HepG2 (cell line): ENCODE results near the gene PFDN1. TPM values are rescaled to one million over a fixed set of nuclear protein-coding genes. Genes with fewer than 3 reads are reported as not detected.
A peak's percentile ranks its signal among the peaks of the same experiment; 100 is the strongest.

Source experiments
- CEBPB ChIP-seq: IDR thresholded peaks from 2 replicates; pipeline ENCODE4 v1.6.1; 2011; ENCODE audit warnings: low read depth, low read length, improper control_type of control experiment, borderline replicate concordance
- GLI4 ChIP-seq: sonication (generic); formaldehyde crosslinking; IDR thresholded peaks from 2 replicates; pipeline ENCODE4 v1.5.1; 2020; ENCODE audit warnings: missing genetic modification reagents, mild to moderate bottlenecking, moderate library complexity, borderline replicate concordance
- GLMP ChIP-seq: sonication (generic); formaldehyde crosslinking; IDR thresholded peaks from 2 replicates; pipeline ENCODE4 v1.9.0; 2021; ENCODE audit warnings: missing genetic modification reagents, mild to moderate bottlenecking, borderline replicate concordance
- HCFC1 ChIP-seq: fragments of 150-350 bp; IDR thresholded peaks from 2 replicates; pipeline ENCODE4 v1.6.1; 2014; ENCODE audit warnings: low read depth, low read length
- KDM3A ChIP-seq: IDR thresholded peaks from 2 replicates; pipeline ENCODE4 v1.6.1; 2018; ENCODE audit warnings: low read depth, missing compliant biosample characterization
- LRRFIP1 ChIP-seq: sonication (generic); formaldehyde crosslinking; conservative IDR thresholded peaks from 2 replicates; pipeline ENCODE4 v1.4.0; 2020; ENCODE audit warnings: missing genetic modification reagents
- MAFK ChIP-seq, 2 experiments: IDR thresholded peaks in 1 of 2; conservative IDR thresholded peaks in 1 of 2; 2 replicates each; pipeline ENCODE4 v1.6.1; 2011; ENCODE audit warnings: improper control_type of control experiment in 2 of 2, low read length in 2 of 2
- MTF2 ChIP-seq: sonication (generic); formaldehyde crosslinking; IDR thresholded peaks from 2 replicates; pipeline ENCODE4 v1.5.0; 2020; ENCODE audit warnings: missing genetic modification reagents, borderline replicate concordance
- PAX8 ChIP-seq: sonication (generic); formaldehyde crosslinking; IDR thresholded peaks from 2 replicates; pipeline ENCODE4 v1.8.0; 2022; ENCODE audit warnings: mild to moderate bottlenecking, missing genetic modification reagents, borderline replicate concordance
- POLR2G ChIP-seq: fragments of 200-400 bp; formaldehyde crosslinking; IDR thresholded peaks from 2 replicates; pipeline ENCODE4 v1.6.1; 2018; ENCODE audit warnings: mild to moderate bottlenecking, low read depth, low read length, moderate library complexity
- PREB ChIP-seq: sonication (generic); formaldehyde crosslinking; IDR thresholded peaks from 2 replicates; pipeline ENCODE4 v1.4.0; 2020; ENCODE audit warnings: missing genetic modification reagents
- REPIN1 ChIP-seq: sonication (generic); formaldehyde crosslinking; IDR thresholded peaks from 2 replicates; pipeline ENCODE4 v1.8.0; 2022; ENCODE audit warnings: missing genetic modification reagents, low read depth, mild to moderate bottlenecking, borderline replicate concordance
- SATB2 ChIP-seq: sonication (generic); formaldehyde crosslinking; IDR thresholded peaks from 2 replicates; pipeline ENCODE4 v1.5.0; 2020; ENCODE audit warnings: missing genetic modification reagents
- SIX1 ChIP-seq: sonication (generic); formaldehyde crosslinking; IDR thresholded peaks from 2 replicates; pipeline ENCODE4 v1.4.0; 2020; ENCODE audit warnings: missing genetic modification reagents, borderline replicate concordance
- SOX13 ChIP-seq, 3 experiments: fragments of 450-650 bp in 1 of 3; sonication (generic) in 1 of 3; formaldehyde crosslinking in 1 of 3; IDR thresholded peaks in 2 of 3; conservative IDR thresholded peaks in 1 of 3; 2 replicates each; pipeline versions ENCODE4 v1.5.0 to v1.6.1; 2016 to 2020; ENCODE audit warnings: antibody characterized with exemption in 1 of 3, mild to moderate bottlenecking in 1 of 3, missing compliant biosample characterization in 1 of 3, missing genetic modification reagents in 1 of 3, moderate library complexity in 1 of 3
- ZBTB38 ChIP-seq: sonication (generic); formaldehyde crosslinking; IDR thresholded peaks from 2 replicates; pipeline ENCODE4 v1.5.1; 2020; ENCODE audit warnings: mild to moderate bottlenecking, missing genetic modification reagents
- ZFP1 ChIP-seq: IDR thresholded peaks from 2 replicates; pipeline ENCODE4 v1.6.1; 2016
- ZFY ChIP-seq: sonication (generic); formaldehyde crosslinking; IDR thresholded peaks from 2 replicates; pipeline ENCODE4 v1.4.0; 2020; ENCODE audit warnings: missing genetic modification reagents
- ZNF10 ChIP-seq: sonication (generic); formaldehyde crosslinking; IDR thresholded peaks from 2 replicates; pipeline ENCODE4 v1.4.0; 2020; ENCODE audit warnings: mild to moderate bottlenecking, low read depth, missing genetic modification reagents, borderline replicate concordance
- ZNF367 ChIP-seq: sonication (generic); formaldehyde crosslinking; IDR thresholded peaks from 2 replicates; pipeline ENCODE4 v1.4.0; 2020; ENCODE audit warnings: missing genetic modification reagents, borderline replicate concordance
- ZNF619 ChIP-seq: sonication (generic); formaldehyde crosslinking; IDR thresholded peaks from 2 replicates; pipeline ENCODE4 v1.4.0; 2020; ENCODE audit warnings: mild to moderate bottlenecking, missing genetic modification reagents
- ZNF674 ChIP-seq: sonication (generic); formaldehyde crosslinking; IDR thresholded peaks from 2 replicates; pipeline ENCODE4 v1.5.0; 2020; ENCODE audit warnings: low read depth, mild to moderate bottlenecking, missing genetic modification reagents
- ZNF678 ChIP-seq: sonication (generic); formaldehyde crosslinking; IDR thresholded peaks from 2 replicates; pipeline ENCODE4 v1.4.0; 2020; ENCODE audit warnings: mild to moderate bottlenecking, missing genetic modification reagents
- ZNF768 ChIP-seq: sonication (generic); formaldehyde crosslinking; IDR thresholded peaks from 2 replicates; pipeline ENCODE4 v1.4.0; 2020; ENCODE audit warnings: missing genetic modification reagents
- ZNF770 ChIP-seq: sonication (generic); formaldehyde crosslinking; IDR thresholded peaks from 2 replicates; pipeline ENCODE4 v1.5.0; 2020; ENCODE audit warnings: mild to moderate bottlenecking, missing genetic modification reagents
- polyA plus RNA-seq, 8 experiments: library from polyadenylated mRNA; depleted of rRNA in 3 of 8; stranded (reverse) in 7 of 8; unstranded in 1 of 8; fragments of >200 nt; fragmentation: Illumina TruSeq in 4 of 8; extraction: Trizol in 4 of 8; gene quantifications; 2 replicates each; pipeline versions ENCODE4 v1.2.1 to v1.2.3, GENCODE V29; 2011 to 2016; ENCODE audit warnings: low read depth in 4 of 8, missing spikeins in 1 of 8, mixed read lengths in 1 of 8; ENCODE audit not compliant: insufficient read depth in 1 of 8
- total RNA-seq, 5 experiments: library from RNA; depleted of rRNA; stranded (reverse); fragments of >200 nt; fragmentation: Illumina TruSeq; extraction: Trizol; gene quantifications; 2 replicates each; pipeline ENCODE4 v1.2.3, GENCODE V29; 2016; ENCODE audit warnings: low read depth in 1 of 5

Gene PFDN1
- total and polyA plus RNA-seq, 2 of the 13 experiments (the other 11 are each of a cell fraction or from before 2014, with no cell fraction given): 67.2 to 70.8 TPM

- no peak for TF ChIP-seq MTF2
- TF ChIP-seq SATB2: no peak
- TF ChIP-seq KDM3A (CRISPR knock-in tag): peak; percentile 90
- TF ChIP-seq ZNF674 (CRISPR knock-in tag): no peak
- TF ChIP-seq ZNF768: peak; percentile 45; the same call in 1 of the 2 replicates
- no peak for TF ChIP-seq HCFC1
- no peak for TF ChIP-seq ZNF678 (CRISPR knock-in tag)
- TF ChIP-seq CEBPB: no peak
- TF ChIP-seq ZBTB38 (CRISPR knock-in tag): peak; percentile 88
- no peak for TF ChIP-seq ZFY (CRISPR knock-in tag)
- TF ChIP-seq ZNF619 (CRISPR knock-in tag): no peak
- TF ChIP-seq SOX13 (IDR thresholded peaks at IDR 0.05): no peak
- no peak for TF ChIP-seq SOX13 (CRISPR knock-in tag; conservative IDR thresholded peaks at IDR 0.05 in 1 of 2, IDR thresholded peaks at IDR 0.05 in 1 of 2)
- TF ChIP-seq POLR2G: no peak
- no peak for TF ChIP-seq ZNF10 (CRISPR knock-in tag)
- no peak for TF ChIP-seq MAFK (conservative IDR thresholded peaks at IDR 0.05 in 1 of 2, IDR thresholded peaks at IDR 0.05 in 1 of 2; ENCODE audit: low read length in 2 of 2)
- no peak for TF ChIP-seq LRRFIP1
- no peak for TF ChIP-seq SIX1 (CRISPR knock-in tag)
- TF ChIP-seq GLI4 (CRISPR knock-in tag): no peak
- TF ChIP-seq ZNF367: no peak
- TF ChIP-seq ZFP1 (CRISPR knock-in tag): no peak
- no peak for TF ChIP-seq PREB (CRISPR knock-in tag)
- TF ChIP-seq PAX8 (CRISPR knock-in tag): no peak
- no peak for TF ChIP-seq GLMP (CRISPR knock-in tag)
- no peak for TF ChIP-seq ZNF770 (CRISPR knock-in tag)
- TF ChIP-seq REPIN1 (CRISPR knock-in tag): peak; percentile 31; the same call in 1 of the 2 replicates
These were observed 58.3 kb downstream of the PFDN1 start (continued) for GRCh38 chr5:140244525-140245025.
